SU-DHL-6 (cell line): ENCODE data around the gene ERFL.
A peak's percentile ranks its signal among the peaks of the same experiment; 100 is the strongest.

ENCODE experiments used
- H2AFZ ChIP-seq: fragments of 200-600 bp; sonication (generic); 2 replicates; pipeline ENCODE4 v1.6.1; 2014; ENCODE audit warnings: low read depth, mild to moderate bottlenecking, moderate library complexity, mixed read lengths, antibody characterized with exemption, low read length; ENCODE audit not compliant: severe bottlenecking
- H3F3A ChIP-seq: fragments of 200-600 bp; shearing (Covaris generic); 2 replicates; pipeline ENCODE4 v1.6.0; 2016; ENCODE audit warnings: antibody characterized with exemption, mild to moderate bottlenecking; ENCODE audit not compliant: insufficient read depth
- H3K27ac ChIP-seq: fragments of 200-600 bp; sonication (generic); 2 replicates; pipeline ENCODE4 v1.5.1; 2016; ENCODE audit warnings: low read depth, mild to moderate bottlenecking, low read length, moderate library complexity, mixed read lengths
- H3K27me3 ChIP-seq: fragments of 200-600 bp; sonication (generic), shearing (Covaris generic); 2 replicates; pipeline ENCODE4 v1.6.0; 2014; ENCODE audit warnings: mild to moderate bottlenecking, low read length
- H3K36me3 ChIP-seq: fragments of 200-600 bp; sonication (generic); 2 replicates; pipeline ENCODE4 v1.6.1; 2014; ENCODE audit warnings: mild to moderate bottlenecking, low read length, mixed read lengths
- H3K4me2 ChIP-seq: fragments of 300-600, 200-600 bp; shearing (Covaris generic), sonication (generic); 2 replicates; pipeline ENCODE4 v1.6.0; 2014; ENCODE audit warnings: low read length, low read depth, mild to moderate bottlenecking; ENCODE audit not compliant: poor library complexity, severe bottlenecking
- H3K4me3 ChIP-seq: fragments of 200-600 bp; sonication (generic); 2 replicates; pipeline ENCODE4 v1.5.1; 2014; ENCODE audit warnings: antibody characterized with exemption, low read length, mild to moderate bottlenecking, mixed read lengths; ENCODE audit not compliant: insufficient read depth, poor library complexity, severe bottlenecking
- H3K79me2 ChIP-seq: fragments of 200-600 bp; sonication (generic); 2 replicates; pipeline ENCODE4 v1.6.1; 2014; ENCODE audit warnings: mild to moderate bottlenecking, low read length, moderate library complexity; ENCODE audit not compliant: insufficient read depth
- H3K9ac ChIP-seq: fragments of 200-600 bp; sonication (generic); 2 replicates; pipeline ENCODE4 v1.7.0; 2014; ENCODE audit warnings: mild to moderate bottlenecking, low read length
- H3K9me2 ChIP-seq: fragments of 200-600 bp; sonication (generic); replicated peaks from 2 replicates; pipeline ENCODE4 v1.6.1; 2014; ENCODE audit warnings: low read length; ENCODE audit not compliant: insufficient read depth
- H3K9me3 ChIP-seq: fragments of 200-600 bp; sonication (generic); 2 replicates; pipeline ENCODE4 v1.6.1; 2014; ENCODE audit warnings: low read length, mixed read lengths; ENCODE audit not compliant: insufficient read depth
- H4K20me1 ChIP-seq: fragments of 200-600 bp; sonication (generic); 2 replicates; pipeline ENCODE4 v1.6.1; 2014; ENCODE audit warnings: low read depth, mild to moderate bottlenecking, antibody characterized with exemption, low read length, moderate library complexity, mixed read lengths
- EZH2phosphoT487 ChIP-seq: fragments of 200-600 bp; sonication (generic), shearing (Covaris generic); conservative IDR thresholded peaks from 2 replicates; pipeline ENCODE4 v1.6.1; 2018; ENCODE audit warnings: mild to moderate bottlenecking, antibody characterized with exemption, low read length, moderate library complexity, mixed read lengths
- TF ChIP-seq, protein P1 (sequence below): fragments of 200-600 bp; sonication (generic); IDR thresholded peaks from one replicate; pipeline ENCODE4 v1.5.1; 2017; ENCODE audit warnings: antibody characterized with exemption, mild to moderate bottlenecking, low read length, moderate library complexity; ENCODE audit not compliant: insufficient read depth, poor library complexity, severe bottlenecking

ERFL gene

DNA sequence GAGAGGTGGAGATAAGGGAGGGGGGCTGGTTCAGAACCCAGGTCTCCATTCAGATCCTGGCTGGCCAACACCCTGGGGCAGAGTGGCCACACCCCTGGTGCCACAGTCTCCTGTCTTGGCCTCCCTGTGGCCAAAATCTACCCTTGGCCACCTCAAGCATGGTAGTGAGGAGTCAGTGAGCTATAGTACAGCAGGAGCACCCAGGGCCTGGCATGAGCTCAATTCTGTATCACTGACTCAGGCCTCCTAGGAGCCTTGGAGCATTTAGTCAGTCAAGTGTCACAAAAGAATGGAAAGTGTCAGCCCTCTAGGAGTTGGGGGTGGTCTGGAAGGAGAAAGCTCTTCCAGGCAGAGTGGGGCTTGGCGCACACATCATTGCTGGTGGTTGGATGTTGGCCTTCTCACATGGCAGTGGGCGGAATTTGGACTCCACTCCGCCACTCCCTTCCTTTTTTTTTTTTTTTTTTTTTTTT is 57.8 kb downstream of the ERFL start:
- no peak for TF ChIP-seq EZH2phosphoT487
- TF ChIP-seq, protein P1, sequence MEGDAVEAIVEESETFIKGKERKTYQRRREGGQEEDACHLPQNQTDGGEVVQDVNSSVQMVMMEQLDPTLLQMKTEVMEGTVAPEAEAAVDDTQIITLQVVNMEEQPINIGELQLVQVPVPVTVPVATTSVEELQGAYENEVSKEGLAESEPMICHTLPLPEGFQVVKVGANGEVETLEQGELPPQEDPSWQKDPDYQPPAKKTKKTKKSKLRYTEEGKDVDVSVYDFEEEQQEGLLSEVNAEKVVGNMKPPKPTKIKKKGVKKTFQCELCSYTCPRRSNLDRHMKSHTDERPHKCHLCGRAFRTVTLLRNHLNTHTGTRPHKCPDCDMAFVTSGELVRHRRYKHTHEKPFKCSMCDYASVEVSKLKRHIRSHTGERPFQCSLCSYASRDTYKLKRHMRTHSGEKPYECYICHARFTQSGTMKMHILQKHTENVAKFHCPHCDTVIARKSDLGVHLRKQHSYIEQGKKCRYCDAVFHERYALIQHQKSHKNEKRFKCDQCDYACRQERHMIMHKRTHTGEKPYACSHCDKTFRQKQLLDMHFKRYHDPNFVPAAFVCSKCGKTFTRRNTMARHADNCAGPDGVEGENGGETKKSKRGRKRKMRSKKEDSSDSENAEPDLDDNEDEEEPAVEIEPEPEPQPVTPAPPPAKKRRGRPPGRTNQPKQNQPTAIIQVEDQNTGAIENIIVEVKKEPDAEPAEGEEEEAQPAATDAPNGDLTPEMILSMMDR, result no peak
- Histone ChIP-seq H3K9ac (no peak overlapping the region), H3K27ac (peak overlapping the region; percentile 66), H4K20me1 (no peaks in the 10 kb centered on the region; the same call in 1 of the 2 replicates), H3K9me2 (no peaks in the 10 kb centered on the region), H3F3A (peaks cover 84% of the 10 kb centered on the region), H3K4me3 (no peak overlapping the region), H2AFZ (no peak overlapping the region), H3K27me3 (no peaks in the 10 kb centered on the region), H3K9me3 (no peaks in the 10 kb centered on the region), H3K36me3 (peaks cover 7% of the 10 kb centered on the region; the same call in 1 of the 2 replicates), H3K4me2 (no peak overlapping the region), H3K79me2 (peaks cover 28% of the 10 kb centered on the region)

DNA sequence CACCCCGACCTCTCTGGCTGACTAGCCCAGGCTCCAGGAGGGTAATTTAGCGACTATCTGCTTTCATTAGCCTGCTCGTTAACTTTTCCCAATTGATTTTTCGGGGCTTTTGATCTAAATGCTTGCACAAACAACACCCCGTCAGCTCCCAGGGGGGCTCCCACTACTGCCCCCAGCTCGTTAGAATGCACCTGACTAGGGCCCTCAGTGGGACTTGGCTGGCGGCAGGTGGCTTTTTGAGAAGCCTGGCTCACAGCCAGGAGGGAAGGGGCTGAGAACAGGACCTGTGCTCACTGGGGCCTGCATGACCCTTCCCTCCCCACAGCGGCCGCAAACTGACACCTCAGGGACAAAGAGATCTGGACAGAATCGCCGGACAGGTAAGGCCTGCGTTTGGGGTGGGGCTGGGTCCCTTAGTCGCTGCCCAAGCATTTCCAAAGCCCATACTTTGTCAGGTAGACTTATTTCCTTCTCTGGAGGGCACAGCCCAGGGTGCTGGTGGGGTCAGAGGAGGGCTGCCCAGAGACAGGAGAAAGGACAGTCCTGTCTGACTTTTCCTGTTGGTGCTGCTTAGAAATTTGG is 58.8 kb downstream of the ERFL start:
- peaks cover 5% of the 10 kb centered on the region; the same call in 1 of the 2 replicates for H4K20me1 ChIP-seq
- H3K9ac ChIP-seq, result no peak overlapping the region; the same call in 1 of the 2 replicates
- H3K4me3 ChIP-seq, result no peak overlapping the region
- H3K79me2 ChIP-seq, result peaks cover 38% of the 10 kb centered on the region
- H3K27me3 ChIP-seq, result no peaks in the 10 kb centered on the region
- H3K9me2 ChIP-seq, result no peaks in the 10 kb centered on the region
- H3K27ac ChIP-seq, result peak overlapping the region; percentile 66
- H2AFZ ChIP-seq, result no peak overlapping the region
- H3K4me2 ChIP-seq, result no peak overlapping the region
- no peak for TF ChIP-seq EZH2phosphoT487
- TF ChIP-seq, protein P1, result no peak
- H3F3A ChIP-seq, result peaks cover 88% of the 10 kb centered on the region
- peaks cover 12% of the 10 kb centered on the region for H3K36me3 ChIP-seq
- no peaks in the 10 kb centered on the region for H3K9me3 ChIP-seq

DNA sequence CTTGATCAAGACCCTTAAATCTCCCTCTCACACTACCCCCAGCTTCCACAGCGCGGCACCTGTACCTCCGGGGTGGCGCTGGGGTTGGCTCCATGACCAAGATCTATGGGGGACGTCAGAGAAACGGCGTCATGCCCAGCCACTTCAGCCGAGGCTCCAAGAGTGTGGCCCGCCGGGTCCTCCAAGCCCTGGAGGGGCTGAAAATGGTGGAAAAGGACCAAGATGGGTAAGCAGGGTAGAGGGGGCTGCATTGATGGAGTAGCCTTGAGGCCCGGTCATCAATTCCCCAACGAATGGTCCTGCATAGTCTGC is 59.3 kb downstream of the ERFL start:
- H3K36me3 ChIP-seq, result peaks cover 15% of the 10 kb centered on the region
- no peak overlapping the region for H3K4me2 ChIP-seq
- peak overlapping the region; percentile 66 for H3K27ac ChIP-seq
- H3K9me2 ChIP-seq, result no peaks in the 10 kb centered on the region
- no peak overlapping the region for H2AFZ ChIP-seq
- H3K79me2 ChIP-seq, result peaks cover 43% of the 10 kb centered on the region
- no peak overlapping the region for H3K9ac ChIP-seq
- H3K4me3 ChIP-seq, result no peak overlapping the region
- no peaks in the 10 kb centered on the region for H3K9me3 ChIP-seq
- peaks cover 88% of the 10 kb centered on the region for H3F3A ChIP-seq
- H4K20me1 ChIP-seq, result peaks cover 10% of the 10 kb centered on the region; the same call in 1 of the 2 replicates
- TF ChIP-seq, protein P1, result no peak
- no peak for TF ChIP-seq EZH2phosphoT487
- no peaks in the 10 kb centered on the region for H3K27me3 ChIP-seq
